ENCODE measurements around the gene NKG7.
"Not testable (repeated sequence)": the region's sequence is repeated elsewhere in the genome, so short reads cannot be mapped to it uniquely, and the experiment has no call there.

NKG7 gene

GRCh38 chr19:51421229-51422052 is 49.0 kb upstream of the NKG7 start:
- ATAC-seq = no peak
- TF ChIP-seq TCF4 (CRISPR knock-in tag; IDR thresholded peaks at IDR 0.05; ENCODE audit: borderline replicate concordance) = no peak
- no peak for TF ChIP-seq ZNF8 (CRISPR knock-in tag; IDR thresholded peaks at IDR 0.05)
- no peak for TF ChIP-seq SNAI2 (CRISPR knock-in tag; IDR thresholded peaks at IDR 0.05)
- no peak for TF ChIP-seq TSHZ2 (CRISPR knock-in tag; IDR thresholded peaks at IDR 0.05)
- no peak for TF ChIP-seq CSDC2 (CRISPR knock-in tag; IDR thresholded peaks at IDR 0.05)
- TF ChIP-seq TOX (CRISPR knock-in tag; IDR thresholded peaks at IDR 0.05; ENCODE audit: borderline replicate concordance) = no peak
- no peak for TF ChIP-seq RARB (CRISPR knock-in tag; IDR thresholded peaks at IDR 0.05)
- TF ChIP-seq GLIS3 (CRISPR knock-in tag; IDR thresholded peaks at IDR 0.05) = no peak
- TF ChIP-seq PPARA (CRISPR knock-in tag; IDR thresholded peaks at IDR 0.05; ENCODE audit: borderline replicate concordance) = no peak
- no peak for TF ChIP-seq PATZ1 (CRISPR knock-in tag; IDR thresholded peaks at IDR 0.05; ENCODE audit: borderline replicate concordance)
- no peak for TF ChIP-seq OSR1 (CRISPR knock-in tag; IDR thresholded peaks at IDR 0.05)
- no peak for TF ChIP-seq ARNTL (CRISPR knock-in tag; IDR thresholded peaks at IDR 0.05; ENCODE audit: borderline replicate concordance, low read depth)
- TF ChIP-seq ESRRG (CRISPR knock-in tag; IDR thresholded peaks at IDR 0.05) = no peak
- no peak for TF ChIP-seq ISL1 (CRISPR knock-in tag; IDR thresholded peaks at IDR 0.05)

- not testable (repeated sequence) for ATAC-seq
These were observed 48.1 kb upstream of the NKG7 start for GRCh38 chr19:51420511-51420910.

GRCh38 chr19:51418707-51419106 is 46.3 kb upstream of the NKG7 start:
- ATAC-seq = no peak
- TF ChIP-seq CREB5 (CRISPR knock-in tag; IDR thresholded peaks at IDR 0.05; ENCODE audit: low read depth) = no peak
- TF ChIP-seq ISL1 (CRISPR knock-in tag; IDR thresholded peaks at IDR 0.05) = no peak
- no peak for TF ChIP-seq BACH2 (CRISPR knock-in tag; IDR thresholded peaks at IDR 0.05; ENCODE audit: borderline replicate concordance)

GRCh38 chr19:51417810-51418157 is 45.3 kb upstream of the NKG7 start:
- ATAC-seq = no peak
- TF ChIP-seq ZNF8 (CRISPR knock-in tag; IDR thresholded peaks at IDR 0.05) (no peak), ZFP3 (CRISPR knock-in tag; IDR thresholded peaks at IDR 0.05) (no peak), TOX (CRISPR knock-in tag; IDR thresholded peaks at IDR 0.05; ENCODE audit: borderline replicate concordance) (no peak), ZC3H10 (CRISPR knock-in tag; IDR thresholded peaks at IDR 0.05) (no peak), BACH2 (CRISPR knock-in tag; IDR thresholded peaks at IDR 0.05; ENCODE audit: borderline replicate concordance) (no peak), GLIS3 (CRISPR knock-in tag; IDR thresholded peaks at IDR 0.05) (no peak), CSDC2 (CRISPR knock-in tag; IDR thresholded peaks at IDR 0.05) (no peak), ZFP30 (CRISPR knock-in tag; IDR thresholded peaks at IDR 0.05) (no peak), POU6F1 (CRISPR knock-in tag; IDR thresholded peaks at IDR 0.05; ENCODE audit: borderline replicate concordance, low read depth) (no peak), PPARA (CRISPR knock-in tag; IDR thresholded peaks at IDR 0.05; ENCODE audit: borderline replicate concordance) (no peak), OSR1 (CRISPR knock-in tag; IDR thresholded peaks at IDR 0.05) (no peak), SNAI2 (CRISPR knock-in tag; IDR thresholded peaks at IDR 0.05) (no peak), CREB5 (CRISPR knock-in tag; IDR thresholded peaks at IDR 0.05; ENCODE audit: low read depth) (no peak), ZNF565 (CRISPR knock-in tag; conservative IDR thresholded peaks at IDR 0.05; ENCODE audit: low read depth) (no peak), RARB (CRISPR knock-in tag; IDR thresholded peaks at IDR 0.05) (no peak)
